GM12878 (cell line): ENCODE measurements around the gene DSE. TPM values are rescaled to one million over a fixed set of nuclear protein-coding genes. Genes with fewer than 3 reads are reported as not detected.

Experiments
- ATAC-seq: fragments of 200-7000 bp; cut with Tn5 transposase; 3 replicates; pipeline ENCODE4 v1.9.1; 2020; ENCODE audit warnings: mild to moderate bottlenecking, moderate library complexity
- BruUV-seq: library from RNA; stranded (reverse); fragments of 400-500 nt; replicated peaks from 2 replicates; lab custom pipeline; 2021; lab: Mats Ljungman, UMichigan
- CTCF ChIA-PET: fragments of 300-600 bp; sonication (Branson Sonifier 250); formaldehyde crosslinking; extraction: SDS; loops from one replicate; lab custom pipeline; 2021; ENCODE audit warnings: inconsistent platforms; lab: Yijun Ruan, JAX
- POLR2A ChIA-PET: fragments of 350-600 bp; formaldehyde crosslinking; extraction: SDS; loops from one replicate; lab custom pipeline; 2021; ENCODE audit warnings: inconsistent platforms; lab: Charles Lee
- RAD21 ChIA-PET: fragments of 300-600 bp; sonication (Branson Sonifier 250); formaldehyde crosslinking; loops from one replicate; lab custom pipeline; 2023; ENCODE audit warnings: antibody characterized with exemption; ENCODE audit not compliant: unreplicated experiment; lab: Charles Lee
- SMC1A ChIA-PET: fragments of 300-600 bp; sonication (Branson Sonifier 250); formaldehyde crosslinking; loops from one replicate; lab custom pipeline; 2023; ENCODE audit not compliant: unreplicated experiment, uncharacterized antibody; lab: Charles Lee
- DNase-seq: peaks from one replicate; pipeline ENCODE4 v3.0.0-alpha.2; 2011; ENCODE audit warnings: low read depth, low spot score
- FAIRE-seq: peaks from 3 replicates; lab custom pipeline; 2011; peaks lifted over from hg19 to GRCh38; lab: Jason Lieb, UNC
- H2AFZ ChIP-seq: 2 replicates; pipeline ENCODE4 v1.6.0; 2011; ENCODE audit warnings: low read depth, low read length, control low read depth; ENCODE audit not compliant: control insufficient read depth
- H3K27ac ChIP-seq: 2 replicates; pipeline ENCODE4 v1.5.1; 2011; ENCODE audit warnings: control low read depth; ENCODE audit not compliant: control insufficient read depth, insufficient read depth
- H3K27me3 ChIP-seq, 2 experiments: replicated peaks in 1 of 2; 2 replicates each; pipeline versions ENCODE4 v1.6.0 to v1.6.1; 2011; ENCODE audit warnings: low read length in 1 of 2; ENCODE audit not compliant: control insufficient read depth in 2 of 2, insufficient read depth in 2 of 2
- H3K36me3 ChIP-seq, 2 experiments: 2 replicates each; pipeline ENCODE4 v1.5.1; 2011; ENCODE audit warnings: low read length in 1 of 2; ENCODE audit not compliant: control insufficient read depth in 2 of 2, insufficient read depth in 2 of 2
- H3K4me1 ChIP-seq: 2 replicates; pipeline ENCODE4 v1.6.1; 2011; ENCODE audit warnings: mild to moderate bottlenecking, low read length, moderate library complexity, mixed read lengths; ENCODE audit not compliant: control insufficient read depth, insufficient read depth
- H3K4me2 ChIP-seq: 2 replicates; pipeline ENCODE4 v1.6.0; 2011; ENCODE audit warnings: control low read depth; ENCODE audit not compliant: control insufficient read depth, insufficient read depth
- H3K4me3 ChIP-seq: fragments of 200-600 bp; sonication (generic); 2 replicates; pipeline ENCODE4 v1.5.1; 2016
- H3K79me2 ChIP-seq: 2 replicates; pipeline ENCODE4 v1.6.0; 2011; ENCODE audit warnings: low read length; ENCODE audit not compliant: control insufficient read depth, insufficient read depth
- H3K9ac ChIP-seq: 2 replicates; pipeline ENCODE4 v1.8.0; 2011; ENCODE audit warnings: low read length, control low read depth, mixed read lengths; ENCODE audit not compliant: control insufficient read depth, insufficient read depth
- H3K9me3 ChIP-seq: replicated peaks from 3 replicates; pipeline ENCODE4 v1.5.1; 2011; ENCODE audit warnings: mild to moderate bottlenecking, low read length; ENCODE audit not compliant: control insufficient read depth, insufficient read depth
- H4K20me1 ChIP-seq: 2 replicates; pipeline ENCODE4 v1.6.0; 2011; ENCODE audit not compliant: control insufficient read depth, insufficient read depth
- BHLHE40 ChIP-seq, 2 experiments: fragments of 450-650 bp in 1 of 2; IDR thresholded peaks; 2 replicates each; pipeline ENCODE4 v1.6.1; 2011 to 2017; ENCODE audit warnings: low read depth in 2 of 2, borderline replicate concordance in 1 of 2, improper control_type of control experiment in 1 of 2, low read length in 1 of 2, mild to moderate bottlenecking in 1 of 2
- CHD4 ChIP-seq: fragments of 200-600 bp; sonication (generic); IDR thresholded peaks from 2 replicates; pipeline ENCODE4 v1.6.1; 2016; ENCODE audit warnings: mild to moderate bottlenecking
- CREB1 ChIP-seq: IDR thresholded peaks from 2 replicates; pipeline ENCODE4 v1.6.1; 2012; ENCODE audit warnings: low read depth, mild to moderate bottlenecking, inconsistent platforms
- HDAC2 ChIP-seq: fragments of 200-600 bp; sonication (generic); IDR thresholded peaks from 2 replicates; pipeline ENCODE4 v1.6.1; 2017
- IKZF1 ChIP-seq: fragments of 450-650 bp; conservative IDR thresholded peaks from 2 replicates; pipeline ENCODE4 v1.6.1; 2017; ENCODE audit warnings: antibody characterized with exemption, mild to moderate bottlenecking
- IRF4 ChIP-seq: IDR thresholded peaks from 2 replicates; pipeline ENCODE4 v1.6.1; 2011; ENCODE audit warnings: low read depth, low read length
- RUNX3 ChIP-seq: IDR thresholded peaks from 2 replicates; pipeline ENCODE4 v1.6.1; 2012; ENCODE audit warnings: low read length, inconsistent platforms
- SPI1 ChIP-seq: IDR thresholded peaks from 2 replicates; pipeline ENCODE4 v1.6.1; 2011; ENCODE audit warnings: low read depth, mild to moderate bottlenecking, low read length, moderate library complexity, borderline replicate concordance; ENCODE audit not compliant: insufficient read depth
- TCF7 ChIP-seq: IDR thresholded peaks from 2 replicates; pipeline ENCODE4 v1.6.1; 2014; ENCODE audit warnings: antibody characterized with exemption, borderline replicate concordance
- WGBS: methylation state at CpG from one replicate; pipeline ENCODE4 v1.1.6; 2016; ENCODE audit warnings: low lambda C conversion rate; ENCODE audit not compliant: insufficient replicate concordance, insufficient coverage; ENCODE audit errors: missing lambda C conversion rate; 5-methylcytosine and 5-hydroxymethylcytosine counted together
- in situ Hi-C: fragments of 300-500 bp; cut with MboI; formaldehyde crosslinking; loops from 9 replicates; pipeline ENCODE4 v1.14.3; 2018; ENCODE audit warnings: mixed read lengths
- intact Hi-C: fragments of 100-400 bp; cut with micrococcal nuclease; formaldehyde crosslinking; loops from one replicate; pipeline ENCODE4 v1.14.2; 2022; ENCODE audit not compliant: unreplicated experiment
- polyA plus RNA-seq, 11 experiments: library from polyadenylated mRNA; depleted of rRNA in 4 of 11; unstranded in 6 of 11; stranded (reverse) in 5 of 11; fragments of >200 nt; fragmentation: Nextera tagmentation in 4 of 11; fragmentation: Illumina TruSeq in 1 of 11; extraction: Ambion mirVana in 4 of 11; extraction: Trizol in 1 of 11; gene quantifications; 1 replicate in 1 of 11; 2 replicates in 10 of 11; pipeline versions ENCODE4 v1.2.1 to v1.2.3, GENCODE V29; 2011 to 2016; ENCODE audit warnings: inconsistent platforms in 2 of 11, missing spikeins in 2 of 11, low read depth in 1 of 11
- total RNA-seq, 4 experiments: library from RNA; depleted of rRNA in 3 of 4; stranded (reverse); fragments of >200 nt in 3 of 4; fragmentation: Illumina TruSeq in 1 of 4; extraction: Trizol in 1 of 4; gene quantifications; 2 replicates each; pipeline versions ENCODE4 v1.2.1 to v1.2.3, GENCODE V29; 2013 to 2021
- TF ChIP-seq, protein P1 (sequence below): fragments of 450-650 bp; IDR thresholded peaks from 2 replicates; pipeline ENCODE4 v1.6.1; 2016; ENCODE audit warnings: mild to moderate bottlenecking, moderate library complexity, borderline replicate concordance
- TF ChIP-seq, protein P2 (sequence below), 3 experiments: IDR thresholded peaks in 2 of 3; conservative IDR thresholded peaks in 1 of 3; 2 replicates each; pipeline ENCODE4 v1.5.1; 2011; ENCODE audit warnings: low read depth in 3 of 3, low read length in 3 of 3, mild to moderate bottlenecking in 3 of 3, control low read depth in 2 of 3, moderate library complexity in 2 of 3, inconsistent platforms in 1 of 3, mixed read lengths in 1 of 3; ENCODE audit not compliant: control insufficient read depth in 2 of 3, insufficient read depth in 1 of 3; ENCODE audit errors: extremely low read depth in 1 of 3
- TF ChIP-seq, protein P3 (sequence below): fragments of 150-350 bp; IDR thresholded peaks from 2 replicates; pipeline ENCODE4 v1.6.1; 2014; ENCODE audit warnings: mild to moderate bottlenecking, low read depth, low read length
- TF ChIP-seq, protein P4 (sequence below): fragments of 450-650 bp; formaldehyde crosslinking; IDR thresholded peaks from 2 replicates; pipeline ENCODE4 v1.4.0; 2022; ENCODE audit warnings: mild to moderate bottlenecking, moderate library complexity

Gene DSE
- total and polyA plus RNA-seq, 10 of the 15 experiments (the other 5 are each of a cell fraction or from before 2014, with no cell fraction given): 12.6 to 76.4 (median 43.0) TPM

DNA sequence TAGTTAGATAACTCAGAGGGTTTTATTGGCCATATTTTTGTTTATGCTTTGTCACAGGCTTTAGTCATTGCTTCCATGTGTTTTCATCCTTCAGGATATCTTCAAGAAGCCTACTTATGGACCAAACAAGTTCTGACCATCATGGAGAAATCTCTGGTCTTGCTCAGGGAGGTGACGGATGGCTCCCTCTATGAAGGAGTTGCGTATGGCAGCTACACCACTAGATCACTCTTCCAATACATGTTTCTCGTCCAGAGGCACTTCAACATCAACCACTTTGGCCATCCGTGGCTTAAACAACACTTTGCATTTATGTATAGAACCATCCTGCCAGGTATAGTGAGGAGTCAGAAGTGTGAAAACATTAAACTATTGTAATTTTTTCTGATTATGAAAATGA lies 60.1 kb downstream of the DSE start:
- RAD21 ChIA-PET: no interaction called here
- H3K79me2 ChIP-seq: no peaks in the 10 kb centered on the region
- intact Hi-C loops: no loop called here
- CTCF ChIA-PET: interaction anchor here (0.7 to 1.1 kb wide), 3 partner anchors 38 to 83 kb away, joined by 3 read pairs; no protein-coding TSS in a partner anchor
- ATAC-seq (no peak), DNase-seq (no peak), FAIRE-seq (peak; percentile 68)
- in situ Hi-C loops: no loop called here
- WGBS: 98% methylated on average over 4 of the region's 4 CpGs
- SMC1A ChIA-PET: interaction anchor here (0.7 to 4.1 kb wide), 4 partner anchors 10 to 143 kb away, joined by 3 to 12 read pairs (median 4); no protein-coding TSS in a partner anchor
- POLR2A ChIA-PET: interaction anchor here (0.6 kb wide), 1 partner anchor 9 kb away, joined by 4 read pairs; no protein-coding TSS in a partner anchor
- no peaks in the 10 kb centered on the region for H4K20me1 ChIP-seq
- H3K36me3 ChIP-seq: peaks cover 0 to 16% of the 10 kb centered on the region in 2 experiments; a peak in 1 of 4 replicates
- H3K4me1 ChIP-seq: no peaks in the 10 kb centered on the region
- no peak overlapping the region for H3K27ac ChIP-seq
- no TSS peak for BruUV-seq
- H3K4me2 ChIP-seq: no peak overlapping the region
- no peak overlapping the region for H3K4me3 ChIP-seq
- H3K9me3 ChIP-seq: no peaks in the 10 kb centered on the region
- H3K27me3 ChIP-seq: no peaks in the 10 kb centered on the region
- no peak overlapping the region for H2AFZ ChIP-seq
- no peak overlapping the region for H3K9ac ChIP-seq
- TF ChIP-seq, protein P1, sequence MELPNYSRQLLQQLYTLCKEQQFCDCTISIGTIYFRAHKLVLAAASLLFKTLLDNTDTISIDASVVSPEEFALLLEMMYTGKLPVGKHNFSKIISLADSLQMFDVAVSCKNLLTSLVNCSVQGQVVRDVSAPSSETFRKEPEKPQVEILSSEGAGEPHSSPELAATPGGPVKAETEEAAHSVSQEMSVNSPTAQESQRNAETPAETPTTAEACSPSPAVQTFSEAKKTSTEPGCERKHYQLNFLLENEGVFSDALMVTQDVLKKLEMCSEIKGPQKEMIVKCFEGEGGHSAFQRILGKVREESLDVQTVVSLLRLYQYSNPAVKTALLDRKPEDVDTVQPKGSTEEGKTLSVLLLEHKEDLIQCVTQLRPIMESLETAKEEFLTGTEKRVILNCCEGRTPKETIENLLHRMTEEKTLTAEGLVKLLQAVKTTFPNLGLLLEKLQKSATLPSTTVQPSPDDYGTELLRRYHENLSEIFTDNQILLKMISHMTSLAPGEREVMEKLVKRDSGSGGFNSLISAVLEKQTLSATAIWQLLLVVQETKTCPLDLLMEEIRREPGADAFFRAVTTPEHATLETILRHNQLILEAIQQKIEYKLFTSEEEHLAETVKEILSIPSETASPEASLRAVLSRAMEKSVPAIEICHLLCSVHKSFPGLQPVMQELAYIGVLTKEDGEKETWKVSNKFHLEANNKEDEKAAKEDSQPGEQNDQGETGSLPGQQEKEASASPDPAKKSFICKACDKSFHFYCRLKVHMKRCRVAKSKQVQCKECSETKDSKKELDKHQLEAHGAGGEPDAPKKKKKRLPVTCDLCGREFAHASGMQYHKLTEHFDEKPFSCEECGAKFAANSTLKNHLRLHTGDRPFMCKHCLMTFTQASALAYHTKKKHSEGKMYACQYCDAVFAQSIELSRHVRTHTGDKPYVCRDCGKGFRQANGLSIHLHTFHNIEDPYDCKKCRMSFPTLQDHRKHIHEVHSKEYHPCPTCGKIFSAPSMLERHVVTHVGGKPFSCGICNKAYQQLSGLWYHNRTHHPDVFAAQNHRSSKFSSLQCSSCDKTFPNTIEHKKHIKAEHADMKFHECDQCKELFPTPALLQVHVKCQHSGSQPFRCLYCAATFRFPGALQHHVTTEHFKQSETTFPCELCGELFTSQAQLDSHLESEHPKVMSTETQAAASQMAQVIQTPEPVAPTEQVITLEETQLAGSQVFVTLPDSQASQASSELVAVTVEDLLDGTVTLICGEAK: no peak
- TF ChIP-seq RUNX3 (no peak), SPI1 (no peak), IKZF1 (no peak), BHLHE40 (IDR thresholded peaks at IDR 0.05; ENCODE audit: borderline replicate concordance in 1 of 2, low read depth in 2 of 2, low read length in 1 of 2) (no peak), CREB1 (no peak), TCF7 (no peak), CHD4 (no peak), HDAC2 (no peak), IRF4 (no peak)
- TF ChIP-seq, protein P2, sequence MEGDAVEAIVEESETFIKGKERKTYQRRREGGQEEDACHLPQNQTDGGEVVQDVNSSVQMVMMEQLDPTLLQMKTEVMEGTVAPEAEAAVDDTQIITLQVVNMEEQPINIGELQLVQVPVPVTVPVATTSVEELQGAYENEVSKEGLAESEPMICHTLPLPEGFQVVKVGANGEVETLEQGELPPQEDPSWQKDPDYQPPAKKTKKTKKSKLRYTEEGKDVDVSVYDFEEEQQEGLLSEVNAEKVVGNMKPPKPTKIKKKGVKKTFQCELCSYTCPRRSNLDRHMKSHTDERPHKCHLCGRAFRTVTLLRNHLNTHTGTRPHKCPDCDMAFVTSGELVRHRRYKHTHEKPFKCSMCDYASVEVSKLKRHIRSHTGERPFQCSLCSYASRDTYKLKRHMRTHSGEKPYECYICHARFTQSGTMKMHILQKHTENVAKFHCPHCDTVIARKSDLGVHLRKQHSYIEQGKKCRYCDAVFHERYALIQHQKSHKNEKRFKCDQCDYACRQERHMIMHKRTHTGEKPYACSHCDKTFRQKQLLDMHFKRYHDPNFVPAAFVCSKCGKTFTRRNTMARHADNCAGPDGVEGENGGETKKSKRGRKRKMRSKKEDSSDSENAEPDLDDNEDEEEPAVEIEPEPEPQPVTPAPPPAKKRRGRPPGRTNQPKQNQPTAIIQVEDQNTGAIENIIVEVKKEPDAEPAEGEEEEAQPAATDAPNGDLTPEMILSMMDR (IDR thresholded peaks at IDR 0.05 in 2 of 3, conservative IDR thresholded peaks at IDR 0.05 in 1 of 3; ENCODE audit: control insufficient read depth in 2 of 3, extremely low read depth in 1 of 3, insufficient read depth in 1 of 3, low read depth in 3 of 3, low read length in 3 of 3): no peak
- TF ChIP-seq, protein P3, sequence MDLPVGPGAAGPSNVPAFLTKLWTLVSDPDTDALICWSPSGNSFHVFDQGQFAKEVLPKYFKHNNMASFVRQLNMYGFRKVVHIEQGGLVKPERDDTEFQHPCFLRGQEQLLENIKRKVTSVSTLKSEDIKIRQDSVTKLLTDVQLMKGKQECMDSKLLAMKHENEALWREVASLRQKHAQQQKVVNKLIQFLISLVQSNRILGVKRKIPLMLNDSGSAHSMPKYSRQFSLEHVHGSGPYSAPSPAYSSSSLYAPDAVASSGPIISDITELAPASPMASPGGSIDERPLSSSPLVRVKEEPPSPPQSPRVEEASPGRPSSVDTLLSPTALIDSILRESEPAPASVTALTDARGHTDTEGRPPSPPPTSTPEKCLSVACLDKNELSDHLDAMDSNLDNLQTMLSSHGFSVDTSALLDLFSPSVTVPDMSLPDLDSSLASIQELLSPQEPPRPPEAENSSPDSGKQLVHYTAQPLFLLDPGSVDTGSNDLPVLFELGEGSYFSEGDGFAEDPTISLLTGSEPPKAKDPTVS: no peak
- TF ChIP-seq, protein P4, sequence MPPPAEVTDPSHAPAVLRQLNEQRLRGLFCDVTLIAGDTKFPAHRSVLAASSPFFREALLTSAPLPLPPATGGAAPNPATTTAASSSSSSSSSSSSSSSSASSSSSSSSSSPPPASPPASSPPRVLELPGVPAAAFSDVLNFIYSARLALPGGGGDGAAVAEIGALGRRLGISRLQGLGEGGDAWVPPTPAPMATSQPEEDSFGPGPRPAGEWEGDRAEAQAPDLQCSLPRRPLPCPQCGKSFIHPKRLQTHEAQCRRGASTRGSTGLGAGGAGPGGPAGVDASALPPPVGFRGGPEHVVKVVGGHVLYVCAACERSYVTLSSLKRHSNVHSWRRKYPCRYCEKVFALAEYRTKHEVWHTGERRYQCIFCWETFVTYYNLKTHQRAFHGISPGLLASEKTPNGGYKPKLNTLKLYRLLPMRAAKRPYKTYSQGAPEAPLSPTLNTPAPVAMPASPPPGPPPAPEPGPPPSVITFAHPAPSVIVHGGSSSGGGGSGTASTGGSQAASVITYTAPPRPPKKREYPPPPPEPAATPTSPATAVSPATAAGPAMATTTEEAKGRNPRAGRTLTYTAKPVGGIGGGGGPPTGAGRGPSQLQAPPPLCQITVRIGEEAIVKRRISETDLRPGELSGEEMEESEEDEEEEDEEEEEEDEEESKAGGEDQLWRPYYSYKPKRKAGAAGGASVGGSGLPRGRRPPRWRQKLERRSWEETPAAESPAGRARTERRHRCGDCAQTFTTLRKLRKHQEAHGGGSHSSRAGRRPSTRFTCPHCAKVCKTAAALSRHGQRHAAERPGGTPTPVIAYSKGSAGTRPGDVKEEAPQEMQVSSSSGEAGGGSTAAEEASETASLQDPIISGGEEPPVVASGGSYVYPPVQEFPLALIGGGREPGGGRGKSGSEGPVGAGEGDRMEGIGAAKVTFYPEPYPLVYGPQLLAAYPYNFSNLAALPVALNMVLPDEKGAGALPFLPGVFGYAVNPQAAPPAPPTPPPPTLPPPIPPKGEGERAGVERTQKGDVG: no peak
